ENCODE results near the gene CDNF.

GRCh38 chr10:14859775-14860174 lies 21.9 kb upstream of the CDNF start:
- TF ChIP-seq CTCF (IDR thresholded peaks at IDR 0.05) = no peak
- TF ChIP-seq POLR2A (IDR thresholded peaks at IDR 0.05) = no peak

Data from heart left ventricle (tissue), 13 donors.